Ishikawa (cell line): ENCODE data around the gene YWHAQ.

ENCODE experiments used
- CEBPB ChIP-seq: IDR thresholded peaks from 2 replicates; pipeline ENCODE4 v1.6.1; 2012
- CREB1 ChIP-seq: IDR thresholded peaks from 2 replicates; pipeline ENCODE4 v1.6.1; 2012; ENCODE audit warnings: low read depth
- EGR1 ChIP-seq: IDR thresholded peaks from 2 replicates; pipeline ENCODE4 v1.6.1; 2012
- EP300 ChIP-seq: IDR thresholded peaks from 2 replicates; pipeline ENCODE4 v1.6.1; 2012; ENCODE audit warnings: borderline replicate concordance
- FOXM1 ChIP-seq: IDR thresholded peaks from 2 replicates; pipeline ENCODE4 v1.6.1; 2012; ENCODE audit warnings: low read depth, borderline replicate concordance
- MAX ChIP-seq: IDR thresholded peaks from 2 replicates; pipeline ENCODE4 v1.6.1; 2012
- NFIC ChIP-seq: IDR thresholded peaks from 2 replicates; pipeline ENCODE4 v1.6.1; 2012
- RAD21 ChIP-seq: IDR thresholded peaks from 2 replicates; pipeline ENCODE4 v1.6.1; 2012; ENCODE audit warnings: low read depth
- REST ChIP-seq: IDR thresholded peaks from 2 replicates; pipeline ENCODE4 v1.6.1; 2012; ENCODE audit warnings: low read depth, mild to moderate bottlenecking
- TAF1 ChIP-seq: IDR thresholded peaks from 2 replicates; pipeline ENCODE4 v1.6.1; 2012; ENCODE audit warnings: low read depth, mild to moderate bottlenecking
- TCF12 ChIP-seq: IDR thresholded peaks from 2 replicates; pipeline ENCODE4 v1.6.1; 2012; ENCODE audit warnings: low read depth
- TEAD4 ChIP-seq: IDR thresholded peaks from 2 replicates; pipeline ENCODE4 v1.6.1; 2012
- USF1 ChIP-seq: IDR thresholded peaks from 2 replicates; pipeline ENCODE4 v1.6.1; 2012
- YY1 ChIP-seq: IDR thresholded peaks from 2 replicates; pipeline ENCODE4 v1.6.1; 2012; ENCODE audit warnings: low read depth
- ZBTB7A ChIP-seq: IDR thresholded peaks from 2 replicates; pipeline ENCODE4 v1.6.1; 2012; ENCODE audit warnings: low read depth

YWHAQ gene

GRCh38 chr2:9639740-9640343 is 9.0 kb upstream of the YWHAQ start:
- no peak for TF ChIP-seq NFIC
- no peak for TF ChIP-seq MAX
- no peak for TF ChIP-seq FOXM1
- no peak for TF ChIP-seq EP300
- no peak for TF ChIP-seq YY1
- TF ChIP-seq RAD21, result no peak
- TF ChIP-seq EGR1, result no peak
- TF ChIP-seq TAF1, result no peak
- no peak for TF ChIP-seq REST
- no peak for TF ChIP-seq TCF12
- no peak for TF ChIP-seq USF1
- TF ChIP-seq CEBPB, result no peak
- no peak for TF ChIP-seq ZBTB7A
- TF ChIP-seq CREB1, result no peak

GRCh38 chr2:9639000-9639602 is 8.3 kb upstream of the YWHAQ start:
- TF ChIP-seq YY1 (no peak), TAF1 (no peak), CEBPB (no peak), RAD21 (no peak), CREB1 (no peak), EGR1 (no peak), REST (no peak), MAX (no peak), USF1 (no peak), EP300 (no peak), TEAD4 (no peak), ZBTB7A (no peak)

GRCh38 chr2:9638532-9638931 is 7.7 kb upstream of the YWHAQ start:
- no peak for TF ChIP-seq RAD21
- peak; percentile 42; the same call in 1 of the 2 replicates for TF ChIP-seq USF1
- no peak for TF ChIP-seq CREB1
- no peak for TF ChIP-seq TEAD4
- no peak for TF ChIP-seq REST
- no peak for TF ChIP-seq EGR1
- no peak for TF ChIP-seq MAX
- no peak for TF ChIP-seq FOXM1
- no peak for TF ChIP-seq TAF1
- no peak for TF ChIP-seq EP300
- peak; percentile 75 for TF ChIP-seq NFIC
